CD14-positive monocyte (primary cell): Measurements from ENCODE around the gene PRR18. TPM values are rescaled to one million over a fixed set of nuclear protein-coding genes. Genes with fewer than 3 reads are reported as not detected.

Experiments used
- DNase-seq, 3 donors: peaks; one replicate each; pipeline ENCODE4 v3.0.0-alpha.2; 2011 to 2022
- H2AFZ ChIP-seq: 2 replicates; pipeline ENCODE4 v1.6.0; 2012; ENCODE audit warnings: mild to moderate bottlenecking, low read depth, low read length, inconsistent platforms; ENCODE audit not compliant: insufficient read depth, poor library complexity, severe bottlenecking
- H3K27ac ChIP-seq, 2 donors: 1 replicate in 1 of 2; 2 replicates in 1 of 2; pipeline ENCODE4 v1.5.1; 2012 to 2013; ENCODE audit warnings: low read length in 2 of 2, control low read depth in 1 of 2, inconsistent platforms in 1 of 2, low read depth in 1 of 2, mild to moderate bottlenecking in 1 of 2
- H3K27me3 ChIP-seq, 2 donors: one replicate each; pipeline versions ENCODE4 v1.6.0 to v1.6.1; 2011 to 2013; ENCODE audit warnings: low read length in 2 of 2; ENCODE audit not compliant: control insufficient read depth in 2 of 2, insufficient read depth in 2 of 2
- H3K36me3 ChIP-seq, 2 donors: replicated peaks in 1 of 2; 1 replicate in 1 of 2; 2 replicates in 1 of 2; pipeline versions ENCODE4 v1.5.1 to v1.6.1; 2012 to 2013; ENCODE audit warnings: low read length in 2 of 2, control low read depth in 1 of 2, inconsistent platforms in 1 of 2, mild to moderate bottlenecking in 1 of 2; ENCODE audit not compliant: insufficient read depth in 2 of 2, control insufficient read depth in 1 of 2
- H3K4me1 ChIP-seq, 2 donors: 1 replicate in 1 of 2; 2 replicates in 1 of 2; pipeline versions ENCODE4 v1.5.1 to v1.6.1; 2012 to 2013; ENCODE audit warnings: low read length in 2 of 2, control low read depth in 1 of 2, inconsistent platforms in 1 of 2, mild to moderate bottlenecking in 1 of 2, moderate library complexity in 1 of 2; ENCODE audit not compliant: insufficient read depth in 2 of 2, control insufficient read depth in 1 of 2
- H3K4me2 ChIP-seq: replicated peaks from 2 replicates; pipeline ENCODE3; 2012; ENCODE audit warnings: low read length, moderate library complexity, mild to moderate bottlenecking; ENCODE audit not compliant: poor library complexity, severe bottlenecking; ENCODE audit errors: extremely low read depth
- H3K4me3 ChIP-seq, 3 experiments: fragments of 200-600 bp in 1 of 3; sonication (generic) in 1 of 3; replicated peaks in 1 of 3; 1 replicate in 2 of 3; 2 replicates in 1 of 3; pipeline ENCODE4 v1.5.1; 2011 to 2013; ENCODE audit warnings: low read length in 3 of 3, mild to moderate bottlenecking in 3 of 3, control low read depth in 2 of 3, low read depth in 2 of 3, inconsistent platforms in 1 of 3, moderate library complexity in 1 of 3
- H3K79me2 ChIP-seq: 2 replicates; pipeline ENCODE4 v1.6.0; 2012; ENCODE audit warnings: mild to moderate bottlenecking, control low read depth, inconsistent platforms, low read length, moderate library complexity; ENCODE audit not compliant: insufficient read depth
- H3K9ac ChIP-seq: 2 replicates; pipeline ENCODE4 v1.6.0; 2017; ENCODE audit warnings: low read length, mild to moderate bottlenecking; ENCODE audit not compliant: insufficient read depth, poor library complexity, severe bottlenecking
- H3K9me3 ChIP-seq, 2 donors: replicated peaks in 1 of 2; 1 replicate in 1 of 2; 2 replicates in 1 of 2; pipeline versions ENCODE4 v1.5.1 to v1.6.1; 2012 to 2013; ENCODE audit warnings: low read length in 2 of 2, control low read depth in 1 of 2; ENCODE audit not compliant: control insufficient read depth in 1 of 2, insufficient read depth in 1 of 2
- H4K20me1 ChIP-seq: 2 replicates; pipeline ENCODE4 v1.6.0; 2012; ENCODE audit warnings: mild to moderate bottlenecking, low read length, control low read depth, moderate library complexity; ENCODE audit not compliant: insufficient read depth
- H3K27ac Mint-ChIP-seq, 7 donors: one replicate each; pipeline ENCODE4 v1.8.0; 2020; ENCODE audit warnings: mild to moderate bottlenecking in 7 of 7, mixed read lengths in 7 of 7, moderate library complexity in 6 of 7, inconsistent platforms in 2 of 7
- H3K27me3 Mint-ChIP-seq, 3 donors: one replicate each; pipeline ENCODE4 v1.8.0; 2021 to 2022; ENCODE audit warnings: low read depth in 3 of 3, mild to moderate bottlenecking in 3 of 3, mixed read lengths in 3 of 3, moderate library complexity in 3 of 3, inconsistent platforms in 1 of 3
- H3K36me3 Mint-ChIP-seq, 2 donors: one replicate each; pipeline ENCODE4 v1.8.0; 2020; ENCODE audit warnings: mixed read lengths in 2 of 2, inconsistent platforms in 1 of 2, mild to moderate bottlenecking in 1 of 2
- H3K4me1 Mint-ChIP-seq: one replicate; pipeline ENCODE4 v1.8.0; 2020; ENCODE audit warnings: mild to moderate bottlenecking, mixed read lengths
- H3K4me3 Mint-ChIP-seq, 2 donors: one replicate each; pipeline ENCODE4 v1.8.0; 2020; ENCODE audit warnings: mild to moderate bottlenecking in 2 of 2, mixed read lengths in 2 of 2, moderate library complexity in 1 of 2
- H3K9me3 Mint-ChIP-seq, 7 donors: one replicate each; pipeline ENCODE4 v1.8.0; 2020 to 2022; ENCODE audit warnings: mixed read lengths in 7 of 7, mild to moderate bottlenecking in 6 of 7, moderate library complexity in 6 of 7, inconsistent platforms in 2 of 7
- CTCF ChIP-seq: fragments of 200-600 bp; IDR thresholded peaks from one replicate; pipeline ENCODE4 v1.8.0; 2022; ENCODE audit warnings: antibody characterized with exemption, mild to moderate bottlenecking
- WGBS: methylation state at CpG from one replicate; pipeline ENCODE4 v1.1.5; 2013; ENCODE audit warnings: missing lambda C conversion rate; ENCODE audit not compliant: insufficient coverage; 5-methylcytosine and 5-hydroxymethylcytosine counted together
- intact Hi-C, 2 donors: fragments of 100-400 bp; cut with micrococcal nuclease; formaldehyde crosslinking; loops; one replicate each; pipeline versions ENCODE4 v1.15.0 to v1.15.1; 2023
- polyA plus RNA-seq, 3 donors: library from polyadenylated mRNA; depleted of rRNA in 1 of 3; unstranded in 2 of 3; stranded (reverse) in 1 of 3; fragments of 300-500 nt in 2 of 3; fragments of >200 nt in 1 of 3; fragmentation: Illumina TruSeq in 2 of 3; gene quantifications; 1 replicate in 2 of 3; 2 replicates in 1 of 3; pipeline ENCODE4 v1.2.3, GENCODE V29; 2012 to 2021

PRR18 gene
- polyA plus RNA-seq, 3 donors: not detected

DNA sequence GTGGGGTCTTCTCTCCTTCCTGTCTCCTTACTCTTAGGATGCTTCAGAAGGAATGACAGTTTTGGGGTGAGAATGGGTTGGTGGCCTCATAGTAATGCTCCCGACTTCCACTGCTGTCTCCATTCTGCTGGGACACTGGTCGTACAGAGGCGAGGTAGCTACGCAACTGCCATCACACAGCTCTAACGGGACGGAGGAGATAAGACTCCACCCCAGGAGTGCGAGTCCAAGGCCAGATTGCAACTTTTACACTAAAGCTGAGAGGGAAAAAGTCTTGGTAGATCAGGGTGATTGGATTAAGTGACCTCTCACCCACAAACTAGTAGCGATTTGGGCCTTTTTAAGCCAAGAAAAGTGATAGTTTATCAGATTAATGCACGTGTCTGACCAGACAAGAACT is 1.8 kb upstream of the PRR18 start:
- Histone ChIP-seq H2AFZ (no peak overlapping the region), H3K36me3 (no peaks in the 10 kb centered on the region), H3K4me2 (no peak overlapping the region), H3K79me2 (no peaks in the 10 kb centered on the region), H3K4me3 (no peak overlapping the region), H3K27ac (no peak overlapping the region), H4K20me1 (no peaks in the 10 kb centered on the region), H3K4me1 (peaks cover 5 to 8% of the 10 kb centered on the region in 2 donors), H3K9ac (no peak overlapping the region), H3K27me3 (peaks cover 36 to 48% of the 10 kb centered on the region in 2 donors), H3K9me3 (peaks cover 0 to 16% of the 10 kb centered on the region in 2 donors)
- H3K36me3 Mint-ChIP-seq: peaks cover 0 to 1% of the 10 kb centered on the region in 2 donors
- H3K4me1 Mint-ChIP-seq: peaks cover 6% of the 10 kb centered on the region
- intact Hi-C loops: no loop called here
- TF ChIP-seq CTCF: no peak
- DNase-seq: no peak
- peaks cover 46 to 64% (median 50%) of the 10 kb centered on the region in 3 donors for H3K27me3 Mint-ChIP-seq
- peaks cover 0 to 7% (median 4%) of the 10 kb centered on the region in 7 donors for H3K9me3 Mint-ChIP-seq
- peak overlapping the region in 1 of 2 donors; percentile 33 for H3K4me3 Mint-ChIP-seq
- 100% methylated on average over 2 of the region's 9 CpGs for WGBS
- no peak overlapping the region for H3K27ac Mint-ChIP-seq

GRCh38 chr6:166308769-166309589 is 787 bp upstream of the PRR18 start:
- H3K9me3 Mint-ChIP-seq: peaks cover 0 to 7% (median 4%) of the 10 kb centered on the region in 7 donors
- WGBS: 100% methylated on average over 4 of the region's 11 CpGs
- no peak overlapping the region for H3K9ac ChIP-seq
- peaks cover 5 to 8% of the 10 kb centered on the region in 2 donors for H3K4me1 ChIP-seq
- no peak for TF ChIP-seq CTCF
- peaks cover 6% of the 10 kb centered on the region for H3K4me1 Mint-ChIP-seq
- H3K4me3 Mint-ChIP-seq: peak overlapping the region; percentile 12 to 75
- no peak overlapping the region for H3K4me3 ChIP-seq
- peaks cover 46 to 70% (median 52%) of the 10 kb centered on the region in 3 donors for H3K27me3 Mint-ChIP-seq
- no peaks in the 10 kb centered on the region for H4K20me1 ChIP-seq
- H3K27ac Mint-ChIP-seq: no peak overlapping the region
- peaks cover 40 to 55% of the 10 kb centered on the region in 2 donors for H3K27me3 ChIP-seq
- DNase-seq: no peak
- no peak overlapping the region for H2AFZ ChIP-seq
- intact Hi-C loops: no loop called here
- H3K36me3 ChIP-seq: no peaks in the 10 kb centered on the region
- H3K36me3 Mint-ChIP-seq: peaks cover 0 to 1% of the 10 kb centered on the region in 2 donors
- peaks cover 0 to 16% of the 10 kb centered on the region in 2 donors for H3K9me3 ChIP-seq
- H3K4me2 ChIP-seq: no peak overlapping the region
- no peak overlapping the region for H3K27ac ChIP-seq
- no peaks in the 10 kb centered on the region for H3K79me2 ChIP-seq
